Measurements from ENCODE around the gene C7orf57. TPM values are rescaled to one million over a fixed set of nuclear protein-coding genes. Genes with fewer than 3 reads are reported as not detected.

C7orf57 gene
- total RNA-seq, 1 donor from 2014 or later, result not detected

DNA sequence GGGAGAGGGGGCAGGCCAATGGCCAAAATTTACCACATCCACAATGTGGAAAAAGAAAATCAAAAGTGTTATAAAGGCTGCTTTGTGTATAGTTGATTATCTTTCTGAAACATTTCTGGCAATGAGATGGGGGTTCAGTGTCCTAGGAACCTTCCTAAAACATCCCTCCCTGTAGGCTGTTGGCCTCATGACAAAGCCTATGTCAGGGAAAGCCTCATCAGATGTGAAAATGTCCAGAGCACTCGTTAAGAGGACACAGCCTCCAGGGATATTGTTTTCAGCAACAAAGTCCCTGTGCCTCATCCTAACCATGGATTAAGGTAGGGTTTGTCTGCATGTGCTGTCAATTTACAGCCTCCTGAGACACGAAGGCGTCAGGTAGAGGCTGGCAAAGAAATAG lies 23.4 kb upstream of the C7orf57 start:
- peaks cover 3% of the 10 kb centered on the region for H3K36me3 Mint-ChIP-seq (ENCODE audit: low read depth, unreplicated experiment)
- H3K9me3 Mint-ChIP-seq (ENCODE audit: unreplicated experiment), result no peaks in the 10 kb centered on the region
- no peak overlapping the region for H3K27ac Mint-ChIP-seq (ENCODE audit: unreplicated experiment)
- no peak overlapping the region for H3K4me3 Mint-ChIP-seq (ENCODE audit: unreplicated experiment)
- H3K27me3 Mint-ChIP-seq (ENCODE audit: unreplicated experiment), result no peaks in the 10 kb centered on the region
- TF ChIP-seq, protein P1, sequence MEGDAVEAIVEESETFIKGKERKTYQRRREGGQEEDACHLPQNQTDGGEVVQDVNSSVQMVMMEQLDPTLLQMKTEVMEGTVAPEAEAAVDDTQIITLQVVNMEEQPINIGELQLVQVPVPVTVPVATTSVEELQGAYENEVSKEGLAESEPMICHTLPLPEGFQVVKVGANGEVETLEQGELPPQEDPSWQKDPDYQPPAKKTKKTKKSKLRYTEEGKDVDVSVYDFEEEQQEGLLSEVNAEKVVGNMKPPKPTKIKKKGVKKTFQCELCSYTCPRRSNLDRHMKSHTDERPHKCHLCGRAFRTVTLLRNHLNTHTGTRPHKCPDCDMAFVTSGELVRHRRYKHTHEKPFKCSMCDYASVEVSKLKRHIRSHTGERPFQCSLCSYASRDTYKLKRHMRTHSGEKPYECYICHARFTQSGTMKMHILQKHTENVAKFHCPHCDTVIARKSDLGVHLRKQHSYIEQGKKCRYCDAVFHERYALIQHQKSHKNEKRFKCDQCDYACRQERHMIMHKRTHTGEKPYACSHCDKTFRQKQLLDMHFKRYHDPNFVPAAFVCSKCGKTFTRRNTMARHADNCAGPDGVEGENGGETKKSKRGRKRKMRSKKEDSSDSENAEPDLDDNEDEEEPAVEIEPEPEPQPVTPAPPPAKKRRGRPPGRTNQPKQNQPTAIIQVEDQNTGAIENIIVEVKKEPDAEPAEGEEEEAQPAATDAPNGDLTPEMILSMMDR (IDR thresholded peaks at IDR 0.05; ENCODE audit: unreplicated experiment), result no peak
- DNase-seq (ENCODE audit: low spot score), result no peak
- H3K4me1 Mint-ChIP-seq (ENCODE audit: unreplicated experiment), result no peaks in the 10 kb centered on the region

DNA sequence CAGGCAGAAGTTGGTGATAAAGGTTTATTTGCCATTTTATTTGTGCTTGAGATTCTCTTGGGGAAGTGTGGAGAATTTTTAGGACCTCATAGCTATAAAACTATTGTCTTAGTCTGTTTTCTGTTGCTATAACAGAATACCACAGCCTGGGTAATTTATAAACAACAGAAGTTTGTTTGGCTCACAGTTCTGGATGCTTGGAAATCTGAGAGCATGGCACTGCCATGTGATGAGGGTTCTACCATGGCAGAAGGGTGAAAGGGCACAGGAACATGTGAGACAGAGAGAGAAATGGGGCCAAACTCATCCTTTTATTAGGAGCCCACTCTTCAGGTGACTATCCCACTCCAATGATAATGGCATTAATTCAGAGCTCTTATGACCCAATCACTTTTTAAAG lies 18.7 kb upstream of the C7orf57 start:
- DNase-seq (ENCODE audit: low spot score), result no peak
- Mint-ChIP-seq H3K4me3 (ENCODE audit: unreplicated experiment) (no peak overlapping the region), H3K36me3 (ENCODE audit: low read depth, unreplicated experiment) (no peaks in the 10 kb centered on the region), H3K4me1 (ENCODE audit: unreplicated experiment) (no peaks in the 10 kb centered on the region), H3K9me3 (ENCODE audit: unreplicated experiment) (no peaks in the 10 kb centered on the region), H3K27me3 (ENCODE audit: unreplicated experiment) (no peaks in the 10 kb centered on the region), H3K27ac (ENCODE audit: unreplicated experiment) (no peak overlapping the region)
- TF ChIP-seq, protein P1 (IDR thresholded peaks at IDR 0.05; ENCODE audit: unreplicated experiment), result no peak

DNA sequence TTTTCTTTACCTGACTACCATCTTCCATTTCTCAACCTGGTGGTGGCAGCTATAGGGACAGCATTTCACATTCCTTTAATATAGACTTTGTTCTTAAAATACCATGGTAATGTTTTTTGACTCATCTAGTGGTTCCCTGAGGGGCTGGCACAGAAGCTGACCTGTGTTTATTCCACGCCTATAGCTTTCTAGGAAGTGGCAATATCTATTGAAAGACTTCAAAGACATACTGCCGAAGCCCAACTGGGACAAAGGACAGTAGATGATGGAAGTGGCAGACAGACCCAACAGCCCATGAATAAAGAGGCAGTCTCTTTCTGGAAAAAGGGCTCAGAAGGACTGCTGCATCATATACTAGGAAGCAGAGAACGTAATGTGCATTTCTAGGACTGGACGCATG lies 17.7 kb upstream of the C7orf57 start:
- no peaks in the 10 kb centered on the region for H3K4me1 Mint-ChIP-seq (ENCODE audit: unreplicated experiment)
- no peak overlapping the region for H3K4me3 Mint-ChIP-seq (ENCODE audit: unreplicated experiment)
- TF ChIP-seq, protein P1 (IDR thresholded peaks at IDR 0.05; ENCODE audit: unreplicated experiment), result no peak
- H3K27ac Mint-ChIP-seq (ENCODE audit: unreplicated experiment), result no peak overlapping the region
- H3K9me3 Mint-ChIP-seq (ENCODE audit: unreplicated experiment), result no peaks in the 10 kb centered on the region
- H3K27me3 Mint-ChIP-seq (ENCODE audit: unreplicated experiment), result no peaks in the 10 kb centered on the region
- no peak for DNase-seq (ENCODE audit: low spot score)
- H3K36me3 Mint-ChIP-seq (ENCODE audit: low read depth, unreplicated experiment), result no peaks in the 10 kb centered on the region

DNA sequence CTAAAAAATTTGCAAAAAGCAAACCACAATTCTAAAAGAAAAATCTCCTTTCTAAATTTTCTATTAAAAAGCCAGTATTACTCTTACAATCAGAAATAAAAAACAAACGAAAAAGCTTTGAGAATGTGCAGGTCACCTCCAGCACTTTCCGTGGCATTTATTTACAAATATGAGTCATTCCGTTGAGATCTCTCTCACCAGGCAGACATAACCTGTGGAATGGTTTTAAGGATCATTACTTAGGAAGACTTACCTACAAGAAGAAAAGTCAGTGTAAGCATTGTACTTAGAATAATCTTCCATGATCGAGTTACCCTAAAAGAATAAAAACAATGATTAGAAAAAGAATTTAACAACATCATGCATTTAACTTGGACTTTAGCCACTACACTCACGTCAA lies 9.7 kb upstream of the C7orf57 start:
- Mint-ChIP-seq H3K27ac (ENCODE audit: unreplicated experiment) (no peak overlapping the region), H3K9me3 (ENCODE audit: unreplicated experiment) (no peaks in the 10 kb centered on the region), H3K27me3 (ENCODE audit: unreplicated experiment) (no peaks in the 10 kb centered on the region), H3K4me3 (ENCODE audit: unreplicated experiment) (no peak overlapping the region), H3K36me3 (ENCODE audit: low read depth, unreplicated experiment) (no peaks in the 10 kb centered on the region), H3K4me1 (ENCODE audit: unreplicated experiment) (no peaks in the 10 kb centered on the region)
- no peak for DNase-seq (ENCODE audit: low spot score)
- TF ChIP-seq, protein P1 (IDR thresholded peaks at IDR 0.05; ENCODE audit: unreplicated experiment), result no peak

DNA sequence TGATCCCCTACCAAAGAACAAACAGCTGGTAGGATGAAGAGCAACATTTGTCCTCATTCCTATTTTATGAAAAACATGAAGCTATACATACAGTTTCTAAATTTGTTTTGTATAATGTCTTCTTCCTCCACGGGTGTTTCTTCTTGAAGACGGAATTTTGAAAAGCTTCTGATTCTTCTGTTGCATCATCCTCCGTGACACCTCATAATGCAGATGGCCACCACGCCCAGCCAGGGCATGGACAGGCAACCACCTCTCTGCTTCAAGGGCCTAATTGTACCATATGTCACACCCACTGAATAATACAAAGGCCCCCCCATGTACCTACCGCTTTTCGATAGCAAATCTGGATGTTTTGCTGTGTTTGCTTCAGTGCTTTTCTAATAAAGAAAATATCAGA lies 6.4 kb upstream of the C7orf57 start, which contains the start of gene SUN3:
Gene SUN3 (minus strand): TSS at position 170 of the 400 bp plus-strand sequence. CDS start 169 bp downstream, at position 1.
- no peaks in the 10 kb centered on the region for H3K9me3 Mint-ChIP-seq (ENCODE audit: unreplicated experiment)
- TF ChIP-seq, protein P1 (IDR thresholded peaks at IDR 0.05; ENCODE audit: unreplicated experiment), result no peak
- no peaks in the 10 kb centered on the region for H3K36me3 Mint-ChIP-seq (ENCODE audit: low read depth, unreplicated experiment)
- no peak for DNase-seq (ENCODE audit: low spot score)
- no peak within 1 kb of the TSS for H3K27ac Mint-ChIP-seq (ENCODE audit: unreplicated experiment)
- no peaks in the 10 kb centered on the region for H3K4me1 Mint-ChIP-seq (ENCODE audit: unreplicated experiment)
- no peaks in the 10 kb centered on the region for H3K27me3 Mint-ChIP-seq (ENCODE audit: unreplicated experiment)
- H3K4me3 Mint-ChIP-seq (ENCODE audit: unreplicated experiment), result no peak within 1 kb of the TSS
